ELF-1 (cell line): Measurements from ENCODE around the gene C14orf119.
A peak's percentile ranks its signal among the peaks of the same experiment; 100 is the strongest.

ENCODE experiments used
- DNase-seq: peaks from one replicate; pipeline ENCODE4 v3.0.0-alpha.2; 2016; ENCODE audit warnings: low read depth, low spot score

Gene C14orf119

GRCh38 chr14:23109769-23110168 is 14.5 kb downstream of the C14orf119 start:
- no peak for DNase-seq

GRCh38 chr14:23110579-23111365 is 15.5 kb downstream of the C14orf119 start:
- DNase-seq: no peak

GRCh38 chr14:23112359-23113178 is 17.3 kb downstream of the C14orf119 start:
- no peak for DNase-seq

- no peak for DNase-seq
These were observed 18.3 kb downstream of the C14orf119 start for GRCh38 chr14:23113431-23114119.

GRCh38 chr14:23114120-23114458 is 18.8 kb downstream of the C14orf119 start:
- no peak for DNase-seq

- DNase-seq: no peak
These were observed 19.3 kb downstream of the C14orf119 start for GRCh38 chr14:23114669-23115038.

GRCh38 chr14:23115039-23115731 is 19.9 kb downstream of the C14orf119 start:
- no peak for DNase-seq

- DNase-seq: no peak
These were observed 20.6 kb downstream of the C14orf119 start for GRCh38 chr14:23115918-23116317.

GRCh38 chr14:23117371-23118020 is 22.2 kb downstream of the C14orf119 start:
- DNase-seq: no peak

- DNase-seq: no peak
These were observed 23.4 kb downstream of the C14orf119 start, which contains the start of gene CEBPE for GRCh38 chr14:23118506-23119362. Gene CEBPE, minus strand, starts transcription at chr14:23119255. Its CDS starts 164 bp downstream, at chr14:23119091.

GRCh38 chr14:23119363-23120327 is 24.3 kb downstream of the C14orf119 start:
- peak; percentile 48 for DNase-seq

- DNase-seq: peak; percentile 95
These were observed 25.4 kb downstream of the C14orf119 start for GRCh38 chr14:23120541-23121251.

- DNase-seq: peak; percentile 71
These were observed 26.1 kb downstream of the C14orf119 start for GRCh38 chr14:23121361-23121771.

GRCh38 chr14:23122086-23122485 is 26.8 kb downstream of the C14orf119 start:
- no peak for DNase-seq

- DNase-seq: no peak
These were observed 28.1 kb downstream of the C14orf119 start for GRCh38 chr14:23123419-23123818.

- no peak for DNase-seq
These were observed 29.1 kb downstream of the C14orf119 start for GRCh38 chr14:23124337-23124954.

GRCh38 chr14:23125011-23125410 is 29.7 kb downstream of the C14orf119 start:
- no peak for DNase-seq
